HepG2 (cell line): ENCODE results near the gene FZD7. TPM values are rescaled to one million over a fixed set of nuclear protein-coding genes. Genes with fewer than 3 reads are reported as not detected.

Experiments used
- DNMT3B ChIP-seq: conservative IDR thresholded peaks from 2 replicates; pipeline ENCODE4 v1.6.1; 2016; ENCODE audit warnings: missing biosample characterization, control low read depth
- DRAP1 ChIP-seq: IDR thresholded peaks from 2 replicates; pipeline ENCODE4 v1.6.1; 2016; ENCODE audit warnings: missing genetic modification reagents, missing compliant biosample characterization
- E2F5 ChIP-seq: sonication (generic); formaldehyde crosslinking; conservative IDR thresholded peaks from 2 replicates; pipeline ENCODE4 v1.4.0; 2020; ENCODE audit warnings: missing genetic modification reagents
- FOXP1 ChIP-seq, 2 experiments: fragments of 450-650 bp in 1 of 2; IDR thresholded peaks; 2 replicates each; pipeline ENCODE4 v1.6.1; 2017 to 2018; ENCODE audit warnings: antibody characterized with exemption in 1 of 2
- HDAC2 ChIP-seq: sonication (generic); formaldehyde crosslinking; IDR thresholded peaks from 2 replicates; pipeline ENCODE4 v1.4.0; 2020; ENCODE audit warnings: missing genetic modification reagents
- HHEX ChIP-seq: IDR thresholded peaks from 2 replicates; pipeline ENCODE4 v1.6.1; 2016; ENCODE audit warnings: control low read depth
- HNRNPL ChIP-seq: fragments of 200-400 bp; formaldehyde crosslinking; IDR thresholded peaks from 2 replicates; pipeline ENCODE4 v1.6.1; 2017; ENCODE audit warnings: mild to moderate bottlenecking, low read depth, low read length
- KAT7 ChIP-seq: IDR thresholded peaks from 2 replicates; pipeline ENCODE4 v1.6.1; 2018; ENCODE audit warnings: borderline replicate concordance, missing compliant biosample characterization
- KDM6A ChIP-seq: IDR thresholded peaks from 2 replicates; pipeline ENCODE4 v1.6.1; 2016; ENCODE audit warnings: low read depth
- MXD4 ChIP-seq: IDR thresholded peaks from 2 replicates; pipeline ENCODE4 v1.6.1; 2016; ENCODE audit warnings: mild to moderate bottlenecking, missing biosample characterization, missing genetic modification reagents
- NFE2L1 ChIP-seq: sonication (generic); formaldehyde crosslinking; IDR thresholded peaks from 2 replicates; pipeline ENCODE4 v1.4.0; 2020; ENCODE audit warnings: missing genetic modification reagents, mild to moderate bottlenecking, borderline replicate concordance
- NR2F6 ChIP-seq, 2 experiments: IDR thresholded peaks; 2 replicates each; pipeline ENCODE4 v1.6.1; 2016; ENCODE audit warnings: antibody characterized with exemption in 1 of 2, mild to moderate bottlenecking in 1 of 2
- PATZ1 ChIP-seq: sonication (generic); formaldehyde crosslinking; IDR thresholded peaks from 2 replicates; pipeline ENCODE4 v1.4.0; 2020; ENCODE audit warnings: missing genetic modification reagents
- POGK ChIP-seq: sonication (generic); formaldehyde crosslinking; conservative IDR thresholded peaks from 2 replicates; pipeline ENCODE4 v1.8.0; 2022; ENCODE audit warnings: mild to moderate bottlenecking, moderate library complexity, missing genetic modification reagents
- RBFOX2 ChIP-seq: fragments of 200-400 bp; formaldehyde crosslinking; IDR thresholded peaks from 2 replicates; pipeline ENCODE4 v1.6.1; 2017; ENCODE audit warnings: low read depth, mild to moderate bottlenecking, low read length
- SP2 ChIP-seq: sonication (generic); formaldehyde crosslinking; IDR thresholded peaks from 2 replicates; pipeline ENCODE4 v1.5.1; 2020; ENCODE audit warnings: mild to moderate bottlenecking, missing genetic modification reagents
- TAF15 ChIP-seq: fragments of 200-400 bp; formaldehyde crosslinking; IDR thresholded peaks from one replicate; pipeline ENCODE4 v1.6.1; 2018; ENCODE audit warnings: mild to moderate bottlenecking, low read depth, low read length; ENCODE audit not compliant: poor library complexity, severe bottlenecking
- TCF12 ChIP-seq, 2 experiments: fragments of 450-650 bp in 1 of 2; sonication (generic) in 1 of 2; formaldehyde crosslinking in 1 of 2; IDR thresholded peaks; 2 replicates each; pipeline versions ENCODE4 v1.6.1 to v1.8.0; 2017 to 2022; ENCODE audit warnings: antibody characterized with exemption in 1 of 2, mild to moderate bottlenecking in 1 of 2, missing genetic modification reagents in 1 of 2, moderate library complexity in 1 of 2
- U2AF2 ChIP-seq: fragments of 200-400 bp; formaldehyde crosslinking; IDR thresholded peaks from 2 replicates; pipeline ENCODE4 v1.6.1; 2017; ENCODE audit warnings: low read depth, mild to moderate bottlenecking, low read length
- ZNF136 ChIP-seq: sonication (generic); formaldehyde crosslinking; IDR thresholded peaks from 2 replicates; pipeline ENCODE4 v1.8.1; 2022; ENCODE audit warnings: low read depth, mild to moderate bottlenecking, moderate library complexity, missing genetic modification reagents
- ZNF256 ChIP-seq: sonication (generic); formaldehyde crosslinking; conservative IDR thresholded peaks from 2 replicates; pipeline ENCODE4 v1.4.0; 2020; ENCODE audit warnings: missing genetic modification reagents
- ZNF274 ChIP-seq: sonication (generic); formaldehyde crosslinking; IDR thresholded peaks from 2 replicates; pipeline ENCODE4 v1.5.1; 2020; ENCODE audit warnings: mild to moderate bottlenecking, missing genetic modification reagents
- ZNF672 ChIP-seq: sonication (generic); formaldehyde crosslinking; IDR thresholded peaks from 2 replicates; pipeline ENCODE4 v1.8.1; 2022; ENCODE audit warnings: missing genetic modification reagents
- ZNF7 ChIP-seq: IDR thresholded peaks from 2 replicates; pipeline ENCODE4 v1.6.1; 2016; ENCODE audit warnings: missing biosample characterization, missing genetic modification reagents
- ZNF878 ChIP-seq: sonication (generic); formaldehyde crosslinking; IDR thresholded peaks from 2 replicates; pipeline ENCODE4 v1.8.1; 2023; ENCODE audit warnings: mild to moderate bottlenecking, missing genetic modification reagents, moderate library complexity
- ZSCAN12 ChIP-seq: sonication (generic); formaldehyde crosslinking; IDR thresholded peaks from 2 replicates; pipeline ENCODE4 v1.9.0; 2021; ENCODE audit warnings: mild to moderate bottlenecking, missing genetic modification reagents
- polyA plus RNA-seq, 8 experiments: library from polyadenylated mRNA; depleted of rRNA in 3 of 8; stranded (reverse) in 7 of 8; unstranded in 1 of 8; fragments of >200 nt; fragmentation: Illumina TruSeq in 4 of 8; extraction: Trizol in 4 of 8; gene quantifications; 2 replicates each; pipeline versions ENCODE4 v1.2.1 to v1.2.3, GENCODE V29; 2011 to 2016; ENCODE audit warnings: low read depth in 4 of 8, missing spikeins in 1 of 8, mixed read lengths in 1 of 8; ENCODE audit not compliant: insufficient read depth in 1 of 8
- total RNA-seq, 5 experiments: library from RNA; depleted of rRNA; stranded (reverse); fragments of >200 nt; fragmentation: Illumina TruSeq; extraction: Trizol; gene quantifications; 2 replicates each; pipeline ENCODE4 v1.2.3, GENCODE V29; 2016; ENCODE audit warnings: low read depth in 1 of 5

Gene FZD7
- total and polyA plus RNA-seq, 2 of the 13 experiments (the other 11 are each of a cell fraction or from before 2014, with no cell fraction given), result 0.13 to 0.38 TPM

- no peak for TF ChIP-seq ZNF136 (CRISPR knock-in tag)
- no peak for TF ChIP-seq E2F5 (CRISPR knock-in tag)
- no peak for TF ChIP-seq HHEX (CRISPR knock-in tag)
- no peak for TF ChIP-seq ZNF878
- no peak for TF ChIP-seq KDM6A (CRISPR knock-in tag)
- no peak for TF ChIP-seq ZNF274
- TF ChIP-seq FOXP1 (IDR thresholded peaks at IDR 0.05), result no peak
- no peak for TF ChIP-seq FOXP1 (CRISPR knock-in tag; IDR thresholded peaks at IDR 0.05)
- no peak for TF ChIP-seq ZSCAN12 (CRISPR knock-in tag)
- TF ChIP-seq HNRNPL, result 0 out of 2 replicates have a peak, but pooled peaks have one; percentile 10
- TF ChIP-seq TCF12 (IDR thresholded peaks at IDR 0.05), result no peak
- TF ChIP-seq TCF12 (CRISPR knock-in tag; IDR thresholded peaks at IDR 0.05), result no peak
- no peak for TF ChIP-seq DRAP1 (CRISPR knock-in tag)
- no peak for TF ChIP-seq ZNF672
- peak; percentile 13 for TF ChIP-seq TAF15
- TF ChIP-seq NFE2L1, result no peak
- TF ChIP-seq DNMT3B, result no peak
- TF ChIP-seq ZNF7, result no peak
- peak; percentile 83 for TF ChIP-seq SP2 (CRISPR knock-in tag)
- TF ChIP-seq U2AF2, result no peak
- TF ChIP-seq KAT7 (CRISPR knock-in tag), result no peak
- TF ChIP-seq ZNF256 (CRISPR knock-in tag), result no peak
- TF ChIP-seq HDAC2, result no peak
- no peak for TF ChIP-seq MXD4 (CRISPR knock-in tag)
- TF ChIP-seq NR2F6 (IDR thresholded peaks at IDR 0.05), result no peak
- TF ChIP-seq NR2F6 (CRISPR knock-in tag; IDR thresholded peaks at IDR 0.05), result no peak
- TF ChIP-seq PATZ1 (CRISPR knock-in tag), result peak; percentile 57
- TF ChIP-seq POGK, result no peak
- TF ChIP-seq RBFOX2, result no peak; the same call in 1 of the 2 replicates
Measured at GRCh38 chr2:202033317-202034248, at the start of gene FZD7 (continued).
